NCI-H510A (cell line): ENCODE measurements around the gene VARS1.
"Not testable (repeated sequence)": the region's sequence is repeated elsewhere in the genome, so short reads cannot be mapped to it uniquely, and the experiment has no call there.

ENCODE experiments used
- DNase-seq: peaks from one replicate; lab custom pipeline; 2025; lab: John Stamatoyannopoulos, UW

The VARS1 gene

GRCh38 chr6:31795616-31796298, at the start of gene VARS1:
TSS of gene VARS1 (minus strand) at chr6:31795752. CDS start at chr6:31795217, 535 bp downstream.
- DNase-seq, result peak; percentile 97

- no peak for DNase-seq
Observed at GRCh38 chr6:31844507-31844906, 49.0 kb upstream of the VARS1 start.

GRCh38 chr6:31842053-31842452, 46.5 kb upstream of the VARS1 start:
- no peak for DNase-seq

GRCh38 chr6:31839779-31840126, 44.2 kb upstream of the VARS1 start:
- DNase-seq, result not testable (repeated sequence)

- no peak for DNase-seq
Observed at GRCh38 chr6:31838968-31839367, 43.4 kb upstream of the VARS1 start.

- DNase-seq, result not testable (repeated sequence)
Observed at GRCh38 chr6:31838114-31838553, 42.6 kb upstream of the VARS1 start.

GRCh38 chr6:31837369-31838113, 42.0 kb upstream of the VARS1 start:
- DNase-seq, result no peak

- no peak for DNase-seq
Observed at GRCh38 chr6:31836474-31837368, 41.2 kb upstream of the VARS1 start.

- no peak for DNase-seq
Observed at GRCh38 chr6:31836047-31836473, 40.5 kb upstream of the VARS1 start.

- peak; percentile 93 for DNase-seq
Observed at GRCh38 chr6:31834367-31835250, 39.1 kb upstream of the VARS1 start.

GRCh38 chr6:31831350-31832215, 36.0 kb upstream of the VARS1 start:
- DNase-seq, result no peak

GRCh38 chr6:31830886-31831335, 35.4 kb upstream of the VARS1 start:
- DNase-seq, result no peak

GRCh38 chr6:31829633-31830283, 34.2 kb upstream of the VARS1 start:
- no peak for DNase-seq

- DNase-seq, result peak; percentile 99
Observed at GRCh38 chr6:31827286-31828079, 31.9 kb upstream of the VARS1 start, which contains the start of gene HSPA1B. TSS of gene HSPA1B (plus strand) at chr6:31827738. CDS start at chr6:31827951, 213 bp downstream.

GRCh38 chr6:31826793-31827285, 31.3 kb upstream of the VARS1 start:
- DNase-seq, result no peak

GRCh38 chr6:31825553-31825952, 30.0 kb upstream of the VARS1 start:
- no peak for DNase-seq

- DNase-seq, result not testable (repeated sequence)
Observed at GRCh38 chr6:31823592-31824196, 28.1 kb upstream of the VARS1 start.
